Esophagus muscularis mucosa (tissue), 4 donors: ENCODE data around the gene BIRC6.

ENCODE experiments used
- EP300 ChIP-seq: sonication (generic); formaldehyde crosslinking; IDR thresholded peaks from one replicate; pipeline ENCODE4 v1.6.1; 2017; ENCODE audit warnings: antibody characterized with exemption
- POLR2A ChIP-seq: fragments of 450-650 bp; IDR thresholded peaks from one replicate; pipeline ENCODE4 v1.6.1; 2017; ENCODE audit warnings: antibody characterized with exemption, moderate library complexity, mild to moderate bottlenecking, low read depth
- POLR2AphosphoS5 ChIP-seq, 2 donors: sonication (generic); formaldehyde crosslinking; IDR thresholded peaks; one replicate each; pipeline ENCODE4 v1.6.1; 2017; ENCODE audit warnings: antibody characterized with exemption in 2 of 2
- TF ChIP-seq, protein P1 (sequence below), 3 experiments: fragments of 200-600 bp in 2 of 3; fragments of 450-650 bp in 1 of 3; sonication (generic) in 2 of 3; IDR thresholded peaks; one replicate each; pipeline ENCODE4 v1.5.1; 2017 to 2019; ENCODE audit warnings: antibody characterized with exemption in 3 of 3, mild to moderate bottlenecking in 2 of 3, moderate library complexity in 1 of 3

DNA sequence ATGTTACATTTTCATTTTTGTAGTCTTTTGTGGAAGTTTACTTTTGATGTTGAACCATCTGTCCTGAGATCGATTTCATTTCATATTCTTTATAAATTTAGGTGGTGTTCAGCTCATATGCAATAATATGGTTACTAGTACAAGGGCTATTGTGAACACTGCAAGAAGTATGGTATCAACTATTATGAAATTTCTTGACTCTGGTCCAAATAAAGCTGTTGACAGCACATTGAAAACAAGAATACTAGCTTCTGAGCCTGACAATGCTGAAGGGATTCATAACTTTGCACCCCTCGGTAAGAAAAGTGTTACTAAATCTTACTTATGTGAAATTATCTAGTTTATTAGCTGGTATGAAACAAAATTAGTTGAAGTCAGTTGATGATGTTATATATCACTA lies 146.1 kb downstream of the BIRC6 start:
- TF ChIP-seq, protein P1, sequence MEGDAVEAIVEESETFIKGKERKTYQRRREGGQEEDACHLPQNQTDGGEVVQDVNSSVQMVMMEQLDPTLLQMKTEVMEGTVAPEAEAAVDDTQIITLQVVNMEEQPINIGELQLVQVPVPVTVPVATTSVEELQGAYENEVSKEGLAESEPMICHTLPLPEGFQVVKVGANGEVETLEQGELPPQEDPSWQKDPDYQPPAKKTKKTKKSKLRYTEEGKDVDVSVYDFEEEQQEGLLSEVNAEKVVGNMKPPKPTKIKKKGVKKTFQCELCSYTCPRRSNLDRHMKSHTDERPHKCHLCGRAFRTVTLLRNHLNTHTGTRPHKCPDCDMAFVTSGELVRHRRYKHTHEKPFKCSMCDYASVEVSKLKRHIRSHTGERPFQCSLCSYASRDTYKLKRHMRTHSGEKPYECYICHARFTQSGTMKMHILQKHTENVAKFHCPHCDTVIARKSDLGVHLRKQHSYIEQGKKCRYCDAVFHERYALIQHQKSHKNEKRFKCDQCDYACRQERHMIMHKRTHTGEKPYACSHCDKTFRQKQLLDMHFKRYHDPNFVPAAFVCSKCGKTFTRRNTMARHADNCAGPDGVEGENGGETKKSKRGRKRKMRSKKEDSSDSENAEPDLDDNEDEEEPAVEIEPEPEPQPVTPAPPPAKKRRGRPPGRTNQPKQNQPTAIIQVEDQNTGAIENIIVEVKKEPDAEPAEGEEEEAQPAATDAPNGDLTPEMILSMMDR (IDR thresholded peaks at IDR 0.05) = no peak
- TF ChIP-seq POLR2A (no peak), POLR2AphosphoS5 (IDR thresholded peaks at IDR 0.05) (no peak), EP300 (no peak)
